ENCODE results near the gene LARP6. TPM values are rescaled to one million over a fixed set of nuclear protein-coding genes. Genes with fewer than 3 reads are reported as not detected.
"Not testable (repeated sequence)": the region's sequence is repeated elsewhere in the genome, so short reads cannot be mapped to it uniquely, and the experiment has no call there.

Gene LARP6
- total RNA-seq, 4 donors from 2014 or later = 56.6 to 105 (median 76.3) TPM

GRCh38 chr15:70879401-70879800, 25.4 kb upstream of the LARP6 start:
- no peak for TF ChIP-seq CTCF (IDR thresholded peaks at IDR 0.05)
- DNase-seq (ENCODE audit: low spot score) = no peak
- ATAC-seq (ENCODE audit: low FRiP score) = no peak

- ATAC-seq (ENCODE audit: low FRiP score) = no peak
Observed at GRCh38 chr15:70876683-70877082, 22.7 kb upstream of the LARP6 start.

GRCh38 chr15:70876011-70876410, 22.1 kb upstream of the LARP6 start:
- no peak for TF ChIP-seq CTCF (IDR thresholded peaks at IDR 0.05)
- DNase-seq (ENCODE audit: low spot score) = no peak
- ATAC-seq (ENCODE audit: low FRiP score) = no peak

More at GRCh38 chr15:70876683-70877082, 22.7 kb upstream of the LARP6 start:
- no peak for DNase-seq (ENCODE audit: low spot score)
- no peak for TF ChIP-seq CTCF (IDR thresholded peaks at IDR 0.05)

- ATAC-seq (ENCODE audit: low FRiP score) (no peak), DNase-seq (ENCODE audit: low spot score) (no peak)
- TF ChIP-seq CTCF (IDR thresholded peaks at IDR 0.05) = no peak
Observed at GRCh38 chr15:70875001-70875782, 21.2 kb upstream of the LARP6 start.

GRCh38 chr15:70873232-70874054, 19.5 kb upstream of the LARP6 start:
- ATAC-seq (ENCODE audit: low FRiP score) (no peak), DNase-seq (ENCODE audit: low spot score) (no peak)
- TF ChIP-seq CTCF (IDR thresholded peaks at IDR 0.05) = no peak

- DNase-seq (ENCODE audit: low spot score); ATAC-seq (ENCODE audit: low FRiP score): not testable (repeated sequence)
Observed at GRCh38 chr15:70871490-70871889, 17.5 kb upstream of the LARP6 start.

GRCh38 chr15:70870051-70870450, 16.1 kb upstream of the LARP6 start:
- DNase-seq (ENCODE audit: low spot score) = no peak
- ATAC-seq (ENCODE audit: low FRiP score) = no peak
- no peak for TF ChIP-seq CTCF (IDR thresholded peaks at IDR 0.05)

Measured in omental fat pad (tissue), 4 donors.